WERI-Rb-1 (cell line): ENCODE results near the gene THRB.

ENCODE experiments used
- DNase-seq: peaks from one replicate; pipeline ENCODE4 v3.0.0-alpha.2; 2020
- H3K27ac ChIP-seq: fragments of 250-450 bp; sonication (Bioruptor Pico); 2 replicates; pipeline ENCODE4 v1.5.1; 2020; ENCODE audit warnings: mild to moderate bottlenecking, moderate library complexity
- H3K27me3 ChIP-seq: fragments of 250-450 bp; sonication (Bioruptor Pico); 2 replicates; pipeline ENCODE4 v1.5.1; 2021; ENCODE audit warnings: mild to moderate bottlenecking, low read depth, moderate library complexity; ENCODE audit not compliant: insufficient read depth, severe bottlenecking
- H3K36me3 ChIP-seq: fragments of 250-450 bp; sonication (Bioruptor Pico); 2 replicates; pipeline ENCODE4 v1.5.1; 2020; ENCODE audit warnings: mild to moderate bottlenecking, moderate library complexity
- H3K4me3 ChIP-seq: 2 replicates; pipeline ENCODE4 v1.5.1; 2011; ENCODE audit warnings: low read depth, mild to moderate bottlenecking, control low read depth, low read length
- H3K9me3 ChIP-seq: fragments of 250-450 bp; sonication (Bioruptor Pico); 2 replicates; pipeline ENCODE4 v1.5.1; 2021; ENCODE audit warnings: mild to moderate bottlenecking, moderate library complexity; ENCODE audit not compliant: severe bottlenecking
- TF ChIP-seq, protein P1 (sequence below): IDR thresholded peaks from 2 replicates; pipeline ENCODE4 v1.5.1; 2011; ENCODE audit warnings: low read depth, mild to moderate bottlenecking, control low read depth, inconsistent platforms, low read length

THRB gene

DNA sequence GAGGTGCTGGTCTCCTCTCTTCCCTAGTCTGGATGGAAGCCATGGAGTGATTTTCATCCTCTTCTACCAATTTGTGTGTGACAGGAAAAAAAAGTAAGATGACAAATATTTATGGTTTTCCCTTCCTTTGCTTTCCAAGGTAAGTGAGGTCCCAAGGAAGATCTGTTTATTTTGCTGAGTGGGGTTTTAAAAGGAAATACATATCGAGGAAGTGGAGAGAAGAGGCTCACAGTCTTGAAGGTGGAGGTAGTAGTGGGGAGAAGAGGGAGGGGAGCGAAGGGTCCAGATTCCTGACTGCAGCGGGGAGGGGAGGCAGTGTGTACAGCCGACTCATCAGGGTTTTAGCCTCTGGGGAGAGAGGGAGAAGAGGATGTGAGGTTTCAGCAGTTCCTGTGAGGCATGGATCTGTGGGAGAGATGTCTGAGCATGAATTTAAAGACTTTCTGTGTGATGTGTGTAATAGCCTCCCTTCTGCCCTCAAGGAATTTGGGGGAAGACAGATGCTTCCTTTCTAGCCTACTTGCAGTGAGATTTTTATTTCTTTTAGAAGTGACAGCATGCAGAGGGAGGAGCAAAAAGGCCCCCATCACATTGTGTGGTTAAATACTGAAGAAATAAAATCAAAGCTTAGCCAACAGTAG lies 272.4 kb downstream of the THRB start:
- no peaks in the 10 kb centered on the region for H3K9me3 ChIP-seq
- DNase-seq: no peak
- TF ChIP-seq, protein P1, sequence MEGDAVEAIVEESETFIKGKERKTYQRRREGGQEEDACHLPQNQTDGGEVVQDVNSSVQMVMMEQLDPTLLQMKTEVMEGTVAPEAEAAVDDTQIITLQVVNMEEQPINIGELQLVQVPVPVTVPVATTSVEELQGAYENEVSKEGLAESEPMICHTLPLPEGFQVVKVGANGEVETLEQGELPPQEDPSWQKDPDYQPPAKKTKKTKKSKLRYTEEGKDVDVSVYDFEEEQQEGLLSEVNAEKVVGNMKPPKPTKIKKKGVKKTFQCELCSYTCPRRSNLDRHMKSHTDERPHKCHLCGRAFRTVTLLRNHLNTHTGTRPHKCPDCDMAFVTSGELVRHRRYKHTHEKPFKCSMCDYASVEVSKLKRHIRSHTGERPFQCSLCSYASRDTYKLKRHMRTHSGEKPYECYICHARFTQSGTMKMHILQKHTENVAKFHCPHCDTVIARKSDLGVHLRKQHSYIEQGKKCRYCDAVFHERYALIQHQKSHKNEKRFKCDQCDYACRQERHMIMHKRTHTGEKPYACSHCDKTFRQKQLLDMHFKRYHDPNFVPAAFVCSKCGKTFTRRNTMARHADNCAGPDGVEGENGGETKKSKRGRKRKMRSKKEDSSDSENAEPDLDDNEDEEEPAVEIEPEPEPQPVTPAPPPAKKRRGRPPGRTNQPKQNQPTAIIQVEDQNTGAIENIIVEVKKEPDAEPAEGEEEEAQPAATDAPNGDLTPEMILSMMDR: no peak
- H3K27ac ChIP-seq: no peak overlapping the region
- H3K4me3 ChIP-seq: no peak overlapping the region
- H3K36me3 ChIP-seq: no peaks in the 10 kb centered on the region
- no peaks in the 10 kb centered on the region for H3K27me3 ChIP-seq

DNA sequence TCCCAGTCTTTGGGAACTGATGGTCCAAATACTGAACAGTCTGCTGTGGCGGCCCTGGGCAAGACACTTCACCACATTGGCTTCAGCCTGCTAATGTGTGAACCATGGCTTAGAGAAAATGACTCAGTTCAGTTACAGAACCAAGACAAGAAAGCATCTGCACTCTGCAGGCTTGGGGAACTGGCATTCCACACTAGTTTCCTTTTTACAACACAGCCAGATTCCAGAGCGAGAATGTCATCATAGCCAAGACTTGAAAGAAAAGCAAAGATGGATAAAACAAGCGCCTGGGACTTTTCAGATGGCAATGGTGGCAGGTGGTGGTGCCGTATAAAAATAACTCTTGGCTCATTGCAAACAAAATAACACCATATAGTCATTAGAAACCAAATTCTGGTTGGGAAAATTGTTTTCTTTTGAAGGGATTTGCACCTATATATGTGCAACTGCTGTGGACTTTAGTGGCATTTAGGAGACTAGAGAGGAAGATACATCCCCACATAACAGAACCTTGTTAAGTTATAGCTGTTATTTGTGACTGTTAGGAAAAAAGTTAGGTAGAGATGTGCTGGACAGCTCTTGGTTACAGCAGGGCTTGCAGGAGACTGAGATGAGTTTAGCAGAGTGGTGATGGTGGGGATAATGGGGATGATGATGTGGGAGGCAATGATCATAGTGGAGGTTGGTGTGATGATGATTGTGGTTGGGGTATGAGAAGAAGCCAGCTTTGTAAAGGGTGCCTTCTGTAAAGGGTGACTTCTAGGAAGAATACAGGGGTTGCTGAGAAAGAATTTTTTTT lies 273.6 kb downstream of the THRB start:
- Histone ChIP-seq H3K9me3 (no peaks in the 10 kb centered on the region), H3K4me3 (no peak overlapping the region), H3K36me3 (no peaks in the 10 kb centered on the region), H3K27ac (no peak overlapping the region), H3K27me3 (no peaks in the 10 kb centered on the region)
- no peak for DNase-seq
- TF ChIP-seq, protein P1: no peak

DNA sequence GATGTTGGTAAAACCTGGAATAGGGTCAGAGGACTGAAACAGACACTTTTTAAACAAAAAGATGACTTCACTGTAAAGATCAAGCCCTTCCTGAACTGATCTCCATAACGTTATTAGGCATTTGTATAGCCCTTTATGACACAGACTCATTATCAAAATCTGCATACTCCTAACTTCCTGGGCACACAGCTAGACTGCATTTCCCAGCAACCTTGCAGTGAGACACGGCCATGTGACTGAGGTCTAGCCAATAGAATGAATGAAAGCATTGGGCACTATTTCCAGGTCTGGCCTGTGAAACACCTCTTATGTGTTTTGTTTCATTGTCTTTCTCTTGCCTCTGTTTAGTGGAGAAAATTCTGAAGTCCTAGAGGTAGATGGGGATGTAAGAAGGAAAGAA lies 279.1 kb downstream of the THRB start:
- no peak for DNase-seq
- Histone ChIP-seq H3K27me3 (no peaks in the 10 kb centered on the region), H3K36me3 (no peaks in the 10 kb centered on the region), H3K4me3 (no peak overlapping the region), H3K27ac (no peak overlapping the region), H3K9me3 (no peaks in the 10 kb centered on the region)
- TF ChIP-seq, protein P1: no peak

DNA sequence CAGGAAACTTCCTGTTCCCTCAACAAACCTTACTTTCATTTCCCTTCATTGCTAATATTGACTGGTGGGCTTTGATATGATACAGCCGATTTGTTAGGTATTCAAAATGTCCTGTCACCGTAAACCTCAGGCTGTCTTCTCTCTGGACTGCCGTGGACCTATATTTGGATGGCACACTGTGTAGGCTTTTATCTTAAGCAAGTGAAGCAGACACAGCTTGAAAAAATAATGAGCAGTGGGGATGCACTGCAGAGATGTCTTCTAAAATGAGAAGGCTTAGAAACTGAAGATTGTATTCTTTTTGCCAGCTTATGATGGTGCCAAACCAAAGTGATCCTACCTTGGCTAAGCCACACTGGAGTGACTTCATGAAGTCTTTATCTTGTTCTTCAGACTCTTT lies 283.3 kb downstream of the THRB start:
- no peak overlapping the region for H3K4me3 ChIP-seq
- no peaks in the 10 kb centered on the region for H3K9me3 ChIP-seq
- no peaks in the 10 kb centered on the region for H3K36me3 ChIP-seq
- TF ChIP-seq, protein P1: no peak
- no peak overlapping the region for H3K27ac ChIP-seq
- DNase-seq: no peak
- H3K27me3 ChIP-seq: no peaks in the 10 kb centered on the region

DNA sequence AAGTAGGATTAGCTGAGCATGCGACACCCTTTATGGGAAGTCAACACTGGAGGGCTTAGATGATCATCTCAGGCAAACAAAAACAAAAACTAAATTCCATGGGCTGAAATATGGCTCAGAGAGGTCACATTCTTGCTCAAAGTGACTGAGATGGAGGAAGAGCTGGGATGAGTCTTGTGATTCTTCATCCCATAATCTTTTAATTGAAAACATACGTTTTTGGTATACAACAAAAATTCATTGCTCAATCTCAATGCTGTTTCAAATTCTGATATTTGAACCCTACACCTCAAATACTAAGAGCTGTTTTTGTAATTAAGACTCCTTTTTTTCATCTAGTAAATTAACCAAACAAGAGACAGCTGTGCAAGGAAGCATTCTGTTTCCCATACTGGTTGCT lies 292.6 kb downstream of the THRB start:
- no peak overlapping the region for H3K27ac ChIP-seq
- TF ChIP-seq, protein P1: no peak
- H3K9me3 ChIP-seq: peaks cover 14% of the 10 kb centered on the region
- no peak overlapping the region for H3K4me3 ChIP-seq
- H3K27me3 ChIP-seq: no peaks in the 10 kb centered on the region
- H3K36me3 ChIP-seq: peaks cover 6% of the 10 kb centered on the region
- no peak for DNase-seq
